Measurements from ENCODE around the gene S100P.

The S100P gene

DNA sequence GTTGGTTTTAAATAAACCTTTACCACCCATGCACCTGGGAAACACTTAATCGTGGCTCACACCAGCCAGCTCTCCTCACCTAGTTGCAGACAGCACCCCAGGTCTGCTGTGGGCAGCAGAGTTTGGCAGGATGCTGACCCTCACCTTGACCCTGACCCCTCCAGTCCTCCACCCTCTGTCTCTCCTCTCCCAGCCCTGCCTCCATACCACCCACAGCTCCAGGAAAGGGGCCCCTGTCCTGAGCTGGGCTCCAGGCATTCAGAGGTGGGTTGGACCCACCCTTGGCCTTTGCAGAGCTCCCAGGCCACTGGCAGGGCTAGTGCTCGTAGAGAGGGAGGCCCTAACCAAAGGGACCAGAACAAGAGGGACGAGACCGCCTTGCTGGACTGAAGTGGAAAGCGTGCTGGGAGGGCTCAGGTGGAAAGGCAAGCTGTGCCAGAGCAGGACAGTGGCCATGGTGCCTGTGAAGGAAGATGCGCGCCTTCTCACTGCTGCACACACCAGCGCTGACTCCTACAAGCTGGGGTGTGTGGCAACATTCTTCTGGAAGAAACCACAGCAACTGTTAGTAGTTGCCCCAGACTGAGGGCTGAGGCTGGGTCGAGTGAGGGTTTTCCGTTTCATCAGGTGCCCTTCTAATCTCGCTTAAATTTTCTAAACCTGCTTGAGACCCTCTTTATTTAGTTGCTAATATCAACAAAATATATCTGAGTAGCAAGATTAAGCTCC, 10.7 kb upstream of the S100P start:
- TF ChIP-seq NFIC (IDR thresholded peaks at IDR 0.05) (no peak), YY1 (IDR thresholded peaks at IDR 0.05; ENCODE audit: low read depth) (no peak), FOXM1 (IDR thresholded peaks at IDR 0.05; ENCODE audit: borderline replicate concordance, low read depth) (no peak), USF1 (IDR thresholded peaks at IDR 0.05) (no peak), RAD21 (IDR thresholded peaks at IDR 0.05; ENCODE audit: low read depth) (no peak), TEAD4 (IDR thresholded peaks at IDR 0.05) (no peak), CREB1 (IDR thresholded peaks at IDR 0.05; ENCODE audit: low read depth) (no peak), EP300 (IDR thresholded peaks at IDR 0.05; ENCODE audit: borderline replicate concordance) (no peak), ZBTB7A (IDR thresholded peaks at IDR 0.05; ENCODE audit: low read depth) (no peak), EGR1 (IDR thresholded peaks at IDR 0.05) (no peak), TAF1 (IDR thresholded peaks at IDR 0.05; ENCODE audit: low read depth) (no peak), TCF12 (IDR thresholded peaks at IDR 0.05; ENCODE audit: low read depth) (no peak), CEBPB (IDR thresholded peaks at IDR 0.05) (no peak)
- TF ChIP-seq, protein P1, sequence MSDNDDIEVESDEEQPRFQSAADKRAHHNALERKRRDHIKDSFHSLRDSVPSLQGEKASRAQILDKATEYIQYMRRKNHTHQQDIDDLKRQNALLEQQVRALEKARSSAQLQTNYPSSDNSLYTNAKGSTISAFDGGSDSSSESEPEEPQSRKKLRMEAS (IDR thresholded peaks at IDR 0.05), result no peak
- TF ChIP-seq, protein P2, sequence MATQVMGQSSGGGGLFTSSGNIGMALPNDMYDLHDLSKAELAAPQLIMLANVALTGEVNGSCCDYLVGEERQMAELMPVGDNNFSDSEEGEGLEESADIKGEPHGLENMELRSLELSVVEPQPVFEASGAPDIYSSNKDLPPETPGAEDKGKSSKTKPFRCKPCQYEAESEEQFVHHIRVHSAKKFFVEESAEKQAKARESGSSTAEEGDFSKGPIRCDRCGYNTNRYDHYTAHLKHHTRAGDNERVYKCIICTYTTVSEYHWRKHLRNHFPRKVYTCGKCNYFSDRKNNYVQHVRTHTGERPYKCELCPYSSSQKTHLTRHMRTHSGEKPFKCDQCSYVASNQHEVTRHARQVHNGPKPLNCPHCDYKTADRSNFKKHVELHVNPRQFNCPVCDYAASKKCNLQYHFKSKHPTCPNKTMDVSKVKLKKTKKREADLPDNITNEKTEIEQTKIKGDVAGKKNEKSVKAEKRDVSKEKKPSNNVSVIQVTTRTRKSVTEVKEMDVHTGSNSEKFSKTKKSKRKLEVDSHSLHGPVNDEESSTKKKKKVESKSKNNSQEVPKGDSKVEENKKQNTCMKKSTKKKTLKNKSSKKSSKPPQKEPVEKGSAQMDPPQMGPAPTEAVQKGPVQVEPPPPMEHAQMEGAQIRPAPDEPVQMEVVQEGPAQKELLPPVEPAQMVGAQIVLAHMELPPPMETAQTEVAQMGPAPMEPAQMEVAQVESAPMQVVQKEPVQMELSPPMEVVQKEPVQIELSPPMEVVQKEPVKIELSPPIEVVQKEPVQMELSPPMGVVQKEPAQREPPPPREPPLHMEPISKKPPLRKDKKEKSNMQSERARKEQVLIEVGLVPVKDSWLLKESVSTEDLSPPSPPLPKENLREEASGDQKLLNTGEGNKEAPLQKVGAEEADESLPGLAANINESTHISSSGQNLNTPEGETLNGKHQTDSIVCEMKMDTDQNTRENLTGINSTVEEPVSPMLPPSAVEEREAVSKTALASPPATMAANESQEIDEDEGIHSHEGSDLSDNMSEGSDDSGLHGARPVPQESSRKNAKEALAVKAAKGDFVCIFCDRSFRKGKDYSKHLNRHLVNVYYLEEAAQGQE (IDR thresholded peaks at IDR 0.05; ENCODE audit: low read depth), result no peak

- TF ChIP-seq, protein P1 (IDR thresholded peaks at IDR 0.05), result no peak
- TF ChIP-seq RAD21 (IDR thresholded peaks at IDR 0.05; ENCODE audit: low read depth) (no peak), TEAD4 (IDR thresholded peaks at IDR 0.05) (no peak), CEBPB (IDR thresholded peaks at IDR 0.05) (no peak), TAF1 (IDR thresholded peaks at IDR 0.05; ENCODE audit: low read depth) (no peak), YY1 (IDR thresholded peaks at IDR 0.05; ENCODE audit: low read depth) (no peak), EP300 (IDR thresholded peaks at IDR 0.05; ENCODE audit: borderline replicate concordance) (no peak), TCF12 (IDR thresholded peaks at IDR 0.05; ENCODE audit: low read depth) (no peak), FOXM1 (IDR thresholded peaks at IDR 0.05; ENCODE audit: borderline replicate concordance, low read depth) (no peak), EGR1 (IDR thresholded peaks at IDR 0.05) (no peak), USF1 (IDR thresholded peaks at IDR 0.05) (no peak)
- TF ChIP-seq, protein P2 (IDR thresholded peaks at IDR 0.05; ENCODE audit: low read depth), result no peak
Measured at GRCh38 chr4:6684656-6685055, 9.0 kb upstream of the S100P start.

GRCh38 chr4:6686104-6686787, 7.4 kb upstream of the S100P start:
- TF ChIP-seq TCF12 (IDR thresholded peaks at IDR 0.05; ENCODE audit: low read depth) (no peak), CREB1 (IDR thresholded peaks at IDR 0.05; ENCODE audit: low read depth) (no peak), RAD21 (IDR thresholded peaks at IDR 0.05; ENCODE audit: low read depth) (no peak), YY1 (IDR thresholded peaks at IDR 0.05; ENCODE audit: low read depth) (no peak), TAF1 (IDR thresholded peaks at IDR 0.05; ENCODE audit: low read depth) (no peak), ZBTB7A (IDR thresholded peaks at IDR 0.05; ENCODE audit: low read depth) (no peak), CEBPB (IDR thresholded peaks at IDR 0.05) (no peak), USF1 (IDR thresholded peaks at IDR 0.05) (no peak), TEAD4 (IDR thresholded peaks at IDR 0.05) (no peak), FOXM1 (IDR thresholded peaks at IDR 0.05; ENCODE audit: borderline replicate concordance, low read depth) (no peak), NFIC (IDR thresholded peaks at IDR 0.05) (no peak), EP300 (IDR thresholded peaks at IDR 0.05; ENCODE audit: borderline replicate concordance) (no peak)
- TF ChIP-seq, protein P1 (IDR thresholded peaks at IDR 0.05), result no peak
- TF ChIP-seq, protein P2 (IDR thresholded peaks at IDR 0.05; ENCODE audit: low read depth), result no peak

Data from Ishikawa (cell line).